ENCODE data around the gene CBLN1.

DNA sequence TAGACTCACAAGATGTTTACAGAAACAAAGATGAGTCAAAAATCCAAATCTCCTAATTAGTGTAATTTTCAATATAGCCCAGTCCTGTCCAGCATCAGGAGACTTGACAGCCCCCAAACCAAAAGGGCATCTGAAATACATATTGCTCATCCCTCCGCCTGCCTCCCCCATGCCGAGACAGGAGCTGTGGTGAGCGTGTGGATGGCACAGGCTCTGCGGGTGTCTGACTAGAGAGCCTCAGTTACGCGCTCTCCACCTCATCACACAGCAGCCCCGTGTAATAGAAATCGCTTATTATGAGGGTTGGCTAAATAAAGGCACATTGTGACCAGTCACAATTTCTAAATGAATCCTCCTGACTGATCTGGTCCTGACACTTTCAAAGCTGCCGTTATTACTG, 43.1 kb upstream of the CBLN1 start:
- TF ChIP-seq, protein P1, sequence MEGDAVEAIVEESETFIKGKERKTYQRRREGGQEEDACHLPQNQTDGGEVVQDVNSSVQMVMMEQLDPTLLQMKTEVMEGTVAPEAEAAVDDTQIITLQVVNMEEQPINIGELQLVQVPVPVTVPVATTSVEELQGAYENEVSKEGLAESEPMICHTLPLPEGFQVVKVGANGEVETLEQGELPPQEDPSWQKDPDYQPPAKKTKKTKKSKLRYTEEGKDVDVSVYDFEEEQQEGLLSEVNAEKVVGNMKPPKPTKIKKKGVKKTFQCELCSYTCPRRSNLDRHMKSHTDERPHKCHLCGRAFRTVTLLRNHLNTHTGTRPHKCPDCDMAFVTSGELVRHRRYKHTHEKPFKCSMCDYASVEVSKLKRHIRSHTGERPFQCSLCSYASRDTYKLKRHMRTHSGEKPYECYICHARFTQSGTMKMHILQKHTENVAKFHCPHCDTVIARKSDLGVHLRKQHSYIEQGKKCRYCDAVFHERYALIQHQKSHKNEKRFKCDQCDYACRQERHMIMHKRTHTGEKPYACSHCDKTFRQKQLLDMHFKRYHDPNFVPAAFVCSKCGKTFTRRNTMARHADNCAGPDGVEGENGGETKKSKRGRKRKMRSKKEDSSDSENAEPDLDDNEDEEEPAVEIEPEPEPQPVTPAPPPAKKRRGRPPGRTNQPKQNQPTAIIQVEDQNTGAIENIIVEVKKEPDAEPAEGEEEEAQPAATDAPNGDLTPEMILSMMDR (IDR thresholded peaks at IDR 0.05): no peak
- no peak for TF ChIP-seq POLR2A (IDR thresholded peaks at IDR 0.05)

Data from suprapubic skin (tissue), 3 donors.